Activated CD4-positive, alpha-beta T cell treated with anti-CD3 and anti-CD28 coated beads for 1 hour (primary cell): ENCODE results near the gene PRSS21.

Experiments used
- DNase-seq: peaks from one replicate; pipeline ENCODE4 v3.0.0-alpha.2; 2020

PRSS21 gene

DNA sequence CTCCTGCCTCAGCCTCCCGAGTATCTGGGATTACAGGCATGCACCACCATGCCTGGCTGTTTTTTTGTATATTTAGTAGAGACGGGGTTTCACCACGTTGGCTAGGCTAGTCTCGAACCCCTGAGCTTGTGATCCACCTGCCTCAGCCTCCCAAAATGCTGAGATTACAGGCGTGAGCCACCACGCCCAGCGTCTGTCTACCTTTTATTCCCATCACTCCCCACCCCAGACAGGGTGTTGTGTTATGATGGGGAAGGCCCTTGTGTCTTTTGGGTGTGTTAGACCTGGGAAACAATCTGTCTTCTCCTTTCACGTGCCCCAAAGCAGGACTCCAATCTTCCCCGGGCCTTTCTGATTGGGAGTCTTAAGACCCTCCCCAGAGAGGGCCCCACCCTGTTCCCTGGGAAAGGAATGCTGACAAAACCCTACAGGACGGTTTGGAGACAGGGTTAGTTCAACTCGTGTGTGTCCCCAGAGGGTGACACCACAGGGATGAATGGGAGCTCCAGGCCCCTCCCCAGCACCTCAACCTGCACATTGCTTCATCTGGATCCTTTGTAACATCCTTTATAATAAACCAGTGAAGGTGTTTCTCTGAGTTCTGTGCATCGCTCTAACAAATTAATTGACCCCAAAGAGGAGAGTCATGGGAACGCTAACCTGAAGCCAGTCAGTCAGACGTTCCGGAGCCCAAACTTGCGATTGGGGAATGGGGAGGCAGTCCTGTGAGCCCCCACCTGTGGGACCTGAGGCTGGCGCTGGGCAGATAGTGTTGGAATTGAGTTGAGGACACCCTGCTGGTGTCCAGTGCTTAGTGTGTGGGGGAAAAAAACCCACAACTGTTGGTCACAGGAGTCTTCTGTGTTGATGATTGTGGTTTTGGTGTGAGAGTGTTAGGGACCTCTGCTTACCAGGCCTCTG is 36.8 kb upstream of the PRSS21 start:
- DNase-seq = no peak

- no peak for DNase-seq
These were observed 34.3 kb upstream of the PRSS21 start for GRCh38 chr16:2782583-2783351.

GRCh38 chr16:2783581-2784357 is 33.3 kb upstream of the PRSS21 start:
- no peak for DNase-seq

- DNase-seq = no peak
These were observed 32.5 kb upstream of the PRSS21 start for GRCh38 chr16:2784358-2785100.

DNA sequence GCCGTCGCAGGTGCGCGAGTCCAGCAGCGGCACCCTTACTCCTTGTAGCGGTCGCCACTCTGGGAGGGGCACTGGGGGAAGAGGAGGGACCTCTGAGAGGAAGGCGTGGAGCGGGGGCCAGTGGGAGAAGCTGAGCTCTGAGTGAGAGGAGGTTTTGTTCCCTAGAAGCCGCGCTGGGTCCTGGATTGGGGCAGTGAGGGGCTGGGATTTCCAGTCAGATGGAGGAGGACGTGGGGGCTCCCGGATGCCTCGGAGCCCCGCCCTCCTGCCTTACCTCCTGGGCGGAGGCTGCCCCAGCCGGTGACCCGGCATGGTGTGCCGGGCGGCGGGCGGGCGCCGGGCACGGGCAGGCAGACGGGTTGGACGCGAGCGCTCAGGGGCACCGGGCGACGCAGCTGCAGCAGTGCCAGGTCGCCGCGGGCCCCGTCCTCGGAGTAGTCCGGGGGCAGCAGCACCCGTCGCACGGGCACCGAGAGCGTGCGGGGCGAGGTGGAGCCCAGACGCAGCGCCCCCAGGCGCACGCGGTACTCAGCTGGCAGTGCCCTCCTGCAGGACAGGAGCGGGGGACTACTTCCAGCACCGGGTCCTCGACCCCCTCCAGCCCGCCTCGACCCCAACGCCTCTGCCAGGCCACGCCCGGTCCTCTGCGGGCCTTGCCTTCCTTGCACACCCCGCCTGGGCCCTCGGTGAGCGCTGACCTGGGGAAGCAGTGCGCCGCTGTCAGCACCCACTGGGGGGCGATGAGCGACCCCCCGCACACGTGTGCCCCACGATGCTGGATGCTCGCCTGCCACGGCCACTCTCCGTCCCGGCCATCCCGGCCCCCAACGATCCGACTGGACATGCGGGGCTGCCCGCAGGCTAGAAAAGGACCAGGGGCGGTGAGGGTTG is 31.7 kb upstream of the PRSS21 start:
- no peak for DNase-seq

DNA sequence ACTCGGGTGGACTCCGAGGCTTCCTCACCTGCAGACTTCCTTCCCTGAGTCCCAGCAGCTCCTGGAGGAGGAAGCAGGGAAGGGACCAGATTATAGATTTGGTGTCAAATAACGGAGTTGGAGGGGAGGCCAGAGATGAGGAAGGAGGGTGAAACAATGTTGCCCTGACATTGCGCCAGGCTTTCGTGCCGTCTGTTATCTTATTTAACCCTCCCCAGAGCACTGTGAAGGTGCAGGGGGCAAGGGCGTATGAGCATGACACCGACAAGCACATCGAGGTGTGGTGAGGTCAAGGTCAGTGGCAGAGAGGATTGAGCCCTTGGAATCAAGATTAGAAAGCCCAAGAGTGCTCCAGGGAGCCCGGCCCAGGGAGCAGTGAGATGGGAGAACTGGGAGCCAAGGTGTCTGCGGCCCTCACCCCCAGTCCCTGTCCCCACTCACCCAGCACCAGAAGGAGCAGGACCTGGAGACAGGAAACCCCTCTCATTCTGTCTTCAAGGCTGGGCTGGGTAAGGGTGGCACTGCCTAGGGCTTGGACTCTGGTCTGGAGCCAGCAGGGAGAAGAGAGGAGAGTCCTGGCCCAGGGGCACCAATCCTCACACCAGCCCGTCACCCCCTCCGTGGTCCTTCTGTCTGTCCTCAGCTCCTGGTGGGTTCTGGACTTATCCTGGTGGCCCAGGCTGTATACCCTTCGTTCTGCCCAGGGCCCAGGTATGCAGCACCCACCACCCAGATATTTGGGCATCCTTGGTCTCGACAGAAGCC is 30.8 kb upstream of the PRSS21 start:
- DNase-seq = no peak

DNA sequence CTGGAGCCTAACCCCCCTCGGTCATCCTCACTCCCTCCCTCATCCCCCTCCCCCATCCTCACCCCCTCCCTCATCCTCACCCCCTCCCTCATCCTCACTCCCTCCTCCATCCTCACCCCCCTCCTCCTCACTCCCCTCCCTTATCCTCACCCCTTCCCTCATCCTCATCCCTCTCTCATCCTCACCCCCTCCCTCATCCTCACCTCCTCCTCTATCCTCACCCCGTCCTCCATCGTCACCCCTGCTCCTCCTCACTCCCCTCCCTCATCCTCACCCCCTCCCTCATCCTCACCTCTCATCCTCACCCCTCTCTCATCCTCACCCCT is 30.2 kb upstream of the PRSS21 start:
- no peak for DNase-seq

DNA sequence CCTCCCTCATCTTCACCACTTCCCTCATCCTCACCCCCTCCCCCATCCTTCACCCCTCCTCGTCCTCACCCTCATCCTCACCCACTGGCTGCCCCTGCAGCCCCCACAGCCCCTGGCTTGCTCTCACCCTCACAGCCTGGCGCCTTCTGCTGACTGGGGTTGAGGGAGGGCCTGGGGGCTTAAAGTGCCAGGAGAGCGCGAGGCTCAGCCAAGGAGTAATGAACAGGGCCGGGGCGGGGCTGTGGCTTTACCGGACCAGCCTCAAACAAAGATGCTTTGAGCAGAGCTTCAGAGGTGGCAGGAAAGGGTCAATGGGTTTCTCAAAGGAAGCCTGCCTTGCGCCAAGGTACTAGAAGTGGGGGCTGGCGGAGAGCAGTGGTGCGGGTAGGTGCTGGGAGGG is 29.6 kb upstream of the PRSS21 start, which contains the start of gene PRSS33:
Gene PRSS33 (minus strand): TSS at position 155 of the 400 bp plus-strand sequence. CDS start 1,013 bp downstream, outside the sequence.
- DNase-seq = no peak

- no peak for DNase-seq
These were observed 29.1 kb upstream of the PRSS21 start for GRCh38 chr16:2787961-2788360.

DNA sequence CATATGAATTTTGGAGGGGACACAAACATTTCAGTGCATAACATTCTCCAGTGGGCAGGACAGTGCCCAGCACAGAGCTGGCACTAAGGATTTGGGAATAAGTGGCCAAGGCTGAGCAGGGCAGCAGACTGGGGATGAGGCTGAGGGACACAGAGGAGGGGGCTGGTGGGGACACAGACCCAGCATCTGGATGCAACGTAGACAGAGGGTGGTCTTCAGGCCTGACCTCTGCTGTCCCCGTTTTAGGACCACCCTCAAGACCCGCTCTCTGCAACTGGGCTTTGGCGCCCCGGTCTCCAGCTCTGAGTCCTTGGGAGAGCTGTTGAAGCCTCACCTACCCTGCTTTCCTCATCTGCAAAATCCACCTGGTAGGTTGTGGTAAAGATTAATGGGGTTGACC is 26.4 kb upstream of the PRSS21 start:
- no peak for DNase-seq

GRCh38 chr16:2791174-2791573 is 25.9 kb upstream of the PRSS21 start:
- no peak for DNase-seq

- DNase-seq = no peak
These were observed 24.1 kb upstream of the PRSS21 start for GRCh38 chr16:2792940-2793339.

DNA sequence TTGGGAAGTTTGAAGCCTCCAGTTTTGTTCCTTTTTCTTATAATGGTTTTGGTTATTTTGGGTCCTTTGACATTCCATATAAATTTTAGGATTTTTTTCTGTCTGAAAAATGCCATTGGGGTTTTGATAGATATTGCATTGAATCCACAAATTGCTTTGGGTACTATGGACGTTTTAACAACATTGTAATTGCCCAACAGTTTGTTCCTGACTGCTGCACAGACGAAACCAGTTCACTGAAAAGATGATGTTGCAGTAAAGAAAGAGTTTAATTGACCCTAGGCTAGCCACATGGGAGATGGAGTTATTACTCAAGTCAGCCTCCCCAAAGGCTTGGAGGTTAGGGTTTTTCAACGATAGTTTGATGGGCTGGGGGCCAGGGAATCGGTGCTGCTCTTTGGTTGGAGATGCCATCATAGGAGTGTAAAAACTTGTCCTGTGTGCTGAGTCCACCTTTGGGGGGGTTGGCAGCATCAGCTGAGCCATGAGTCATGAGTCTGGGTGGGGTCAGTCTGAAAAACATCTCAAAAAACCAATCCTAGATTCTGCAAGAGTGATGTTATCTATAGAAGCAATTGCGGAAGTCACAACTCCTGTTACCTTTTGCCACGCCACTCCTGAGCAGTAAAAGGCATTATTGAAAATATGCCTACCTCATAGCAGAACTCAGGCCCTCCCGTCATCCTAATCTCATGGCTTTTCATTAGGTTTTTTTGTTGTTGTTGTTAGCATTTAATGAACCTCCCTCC is 21.5 kb upstream of the PRSS21 start:
- DNase-seq = no peak

DNA sequence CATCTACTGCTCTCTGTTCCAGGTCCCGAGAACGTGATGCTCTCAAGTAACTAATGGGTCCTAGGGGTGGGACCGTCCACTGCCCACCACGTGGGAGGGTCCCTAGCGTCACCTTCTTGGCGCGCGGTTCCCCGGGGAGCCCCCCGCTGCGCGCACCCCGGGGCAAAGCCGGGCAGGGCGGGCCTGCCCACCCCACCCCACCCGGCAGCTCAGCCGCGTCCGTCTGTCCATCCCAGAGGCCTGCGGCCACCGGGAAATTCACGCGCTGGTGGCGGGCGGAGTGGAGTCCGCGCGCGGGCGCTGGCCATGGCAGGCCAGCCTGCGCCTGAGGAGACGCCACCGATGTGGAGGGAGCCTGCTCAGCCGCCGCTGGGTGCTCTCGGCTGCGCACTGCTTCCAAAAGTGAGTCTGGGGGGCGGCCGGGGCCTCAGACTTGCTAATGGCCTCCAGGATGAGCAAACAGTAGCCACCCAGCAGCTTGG is 18.3 kb upstream of the PRSS21 start:
- no peak for DNase-seq

- no peak for DNase-seq
These were observed 17.7 kb upstream of the PRSS21 start for GRCh38 chr16:2799205-2799858.

GRCh38 chr16:2799859-2800226 is 17.2 kb upstream of the PRSS21 start:
- no peak for DNase-seq

DNA sequence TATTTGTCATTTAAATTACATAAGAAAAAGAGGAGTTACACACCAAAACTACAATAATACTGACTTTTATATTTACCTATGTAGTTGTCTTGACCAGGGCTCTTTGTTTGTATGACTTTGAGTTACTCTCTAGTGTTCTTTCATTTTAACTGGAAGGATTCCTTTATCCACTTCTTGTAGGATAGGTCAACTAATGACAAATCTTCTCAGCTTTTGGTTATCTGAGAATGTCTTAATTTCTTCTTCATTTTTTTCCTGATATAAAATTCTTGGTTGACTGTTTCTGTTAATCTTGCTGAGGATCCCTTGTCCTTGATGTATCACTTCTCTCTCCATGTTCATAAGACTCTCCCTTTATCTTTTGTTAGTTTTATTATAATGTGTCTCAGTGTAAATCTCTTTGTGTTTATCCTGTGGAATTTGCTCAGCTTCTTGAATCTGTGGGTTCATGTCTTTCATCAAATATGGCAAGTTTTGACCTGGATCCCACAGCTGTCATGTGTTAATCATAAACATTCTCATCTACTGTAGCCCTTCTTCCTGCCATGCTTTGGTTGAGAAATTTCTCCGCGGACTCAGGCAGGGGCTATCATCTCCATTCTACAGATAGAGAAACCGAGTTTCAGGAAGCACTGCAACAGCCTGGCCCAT is 13.4 kb upstream of the PRSS21 start:
- no peak for DNase-seq

GRCh38 chr16:2804728-2805127 is 12.3 kb upstream of the PRSS21 start:
- DNase-seq = no peak

GRCh38 chr16:2806286-2806685 is 10.8 kb upstream of the PRSS21 start:
- no peak for DNase-seq
